ENCODE data around the gene KCNC3. TPM values are rescaled to one million over a fixed set of nuclear protein-coding genes. Genes with fewer than 3 reads are reported as not detected.

KCNC3 gene
- total and polyA plus RNA-seq, 2 of the 13 experiments (the other 11 are each of a cell fraction or from before 2014, with no cell fraction given): 0.29 to 1.7 TPM

- Histone ChIP-seq H3K4me3 (replicated peaks in 1 of 3; ENCODE audit: insufficient read depth in 1 of 3, low read depth in 2 of 3, low read length in 3 of 3) (no peak overlapping the region), H2AFZ (ENCODE audit: low read length) (no peak overlapping the region), H3K79me2 (ENCODE audit: insufficient read depth, low read length) (no peaks in the 10 kb centered on the region), H3K27ac (ENCODE audit: extremely low read length, insufficient read depth, low read length) (no peak overlapping the region), H3K27me3 (ENCODE audit: control insufficient read depth in 1 of 2, insufficient read depth in 2 of 2, low read length in 2 of 2) (no peaks in the 10 kb centered on the region), H4K20me1 (ENCODE audit: insufficient read depth, low read length) (no peaks in the 10 kb centered on the region), H3K36me3 (replicated peaks in 1 of 2; ENCODE audit: control insufficient read depth in 1 of 2, insufficient read depth in 2 of 2, low read length in 2 of 2) (no peaks in the 10 kb centered on the region), H3K4me2 (ENCODE audit: low read depth, low read length) (no peak overlapping the region), H3K9ac (ENCODE audit: insufficient read depth, low read depth, low read length) (no peak overlapping the region), H3K9me3 (ENCODE audit: low read length) (no peaks in the 10 kb centered on the region), H3K4me1 (ENCODE audit: insufficient read depth, low read length) (peaks cover 12% of the 10 kb centered on the region)
- in situ Hi-C loops (cut with HindIII; ENCODE audit: extremely low pct_ligation_motif_present, low pct_unique_long_range_greater_than_20kb): loop anchor here (5.0 kb wide), 1 partner anchor 64 kb away; the partner anchor contains the start of gene KCNC3
- DNase-seq (ENCODE audit: low spot score) (no peak), ATAC-seq (no peak), FAIRE-seq (no peak)
- no TSS peak for BruUV-seq (replicated peaks)
- CTCF ChIA-PET (ENCODE audit: low intra/inter-chr PET ratio, low total read pairs): no interaction called here
- POLR2A ChIA-PET: no interaction called here
- intact Hi-C loops (cut with micrococcal nuclease; ENCODE audit: unreplicated experiment): loop anchor here (5.0 kb wide), 1 partner anchor 64 kb away; the partner anchor contains the start of gene KCNC3
- TF ChIP-seq ZNF329 (CRISPR knock-in tag; IDR thresholded peaks at IDR 0.05; ENCODE audit: low read depth): no peak
- no peak for TF ChIP-seq ZNF746 (CRISPR knock-in tag; IDR thresholded peaks at IDR 0.05)
- TF ChIP-seq ZBTB33 (CRISPR knock-in tag; IDR thresholded peaks at IDR 0.05): peak; percentile 59; the same call in 1 of the 2 replicates
- TF ChIP-seq ZNF432 (CRISPR knock-in tag; IDR thresholded peaks at IDR 0.05; ENCODE audit: borderline replicate concordance): no peak
- TF ChIP-seq DMTF1 (CRISPR knock-in tag; IDR thresholded peaks at IDR 0.05): no peak
- peak; percentile 69 for TF ChIP-seq ZNF629 (CRISPR knock-in tag; conservative IDR thresholded peaks at IDR 0.05)
- no peak for TF ChIP-seq ZBTB20 (CRISPR knock-in tag; IDR thresholded peaks at IDR 0.05; ENCODE audit: borderline replicate concordance, low read depth)
- TF ChIP-seq MXD4 (CRISPR knock-in tag; IDR thresholded peaks at IDR 0.05): no peak
- 91% methylated on average over 7 of the region's 8 CpGs for WGBS (ENCODE audit: low lambda C conversion rate)
Observed at GRCh38 chr19:50263176-50263575, 66.0 kb downstream of the KCNC3 start.

Other genes with a start within 250 kb of the KCNC3 start
- gene IZUMO2, start 166.1 kb downstream of the KCNC3 start, total RNA-seq (2016; rRNA removed; fragmentation: Illumina TruSeq; extraction: Trizol): not detected in 2 replicates
- not detected in 2 replicates for gene IZUMO2, start 166.1 kb downstream of the KCNC3 start, polyA plus RNA-seq (2011; rRNA removed)
- 5.5 and 6.4 TPM in 2 replicates for gene MYH14, start 125.8 kb downstream of the KCNC3 start, total RNA-seq (2016; rRNA removed; fragmentation: Illumina TruSeq; extraction: Trizol)
- gene MYH14, start 125.8 kb downstream of the KCNC3 start, polyA plus RNA-seq (2011; rRNA removed): 5.8 and 8.0 TPM in 2 replicates
- gene NAPSA, start 36.3 kb upstream of the KCNC3 start, total RNA-seq (2016; rRNA removed; fragmentation: Illumina TruSeq; extraction: Trizol): not detected in 2 replicates
- not detected in 2 replicates for gene NAPSA, start 36.3 kb upstream of the KCNC3 start, polyA plus RNA-seq (2011; rRNA removed)
- 11.7 and 13.5 TPM in 2 replicates for gene NR1H2, start 47.1 kb upstream of the KCNC3 start, total RNA-seq (2016; rRNA removed; fragmentation: Illumina TruSeq; extraction: Trizol)
- gene NR1H2, start 47.1 kb upstream of the KCNC3 start, polyA plus RNA-seq (2011; rRNA removed): 10.3 and 15.9 TPM in 2 replicates
- gene POLD1, start 55.0 kb upstream of the KCNC3 start, total RNA-seq (2016; rRNA removed; fragmentation: Illumina TruSeq; extraction: Trizol): 39.5 and 54.0 TPM in 2 replicates
- 17.4 and 18.6 TPM in 2 replicates for gene POLD1, start 55.0 kb upstream of the KCNC3 start, polyA plus RNA-seq (2011; rRNA removed)
- gene SPIB, start 89.6 kb upstream of the KCNC3 start, total RNA-seq (2016; rRNA removed; fragmentation: Illumina TruSeq; extraction: Trizol): 0.04 TPM in 1 of 2 replicates, not detected in the other
- 0.04 TPM in 1 of 2 replicates, not detected in the other for gene SPIB, start 89.6 kb upstream of the KCNC3 start, polyA plus RNA-seq (2011; rRNA removed)
- gene MYBPC2, start 103.5 kb upstream of the KCNC3 start, total RNA-seq (2016; rRNA removed; fragmentation: Illumina TruSeq; extraction: Trizol): 0.67 TPM in 1 of 2 replicates, not detected in the other
- gene MYBPC2, start 103.5 kb upstream of the KCNC3 start, polyA plus RNA-seq (2011; rRNA removed): 0.01 TPM in 1 of 2 replicates, not detected in the other
- not detected in 2 replicates for gene EMC10, start 147.1 kb upstream of the KCNC3 start, total RNA-seq (2016; rRNA removed; fragmentation: Illumina TruSeq; extraction: Trizol)
- not detected in 2 replicates for gene EMC10, start 147.1 kb upstream of the KCNC3 start, polyA plus RNA-seq (2011; rRNA removed)
- not detected in 2 replicates for gene GARIN5A, start 147.5 kb upstream of the KCNC3 start, total RNA-seq (2016; rRNA removed; fragmentation: Illumina TruSeq; extraction: Trizol)
- not detected in 2 replicates for gene GARIN5A, start 147.5 kb upstream of the KCNC3 start, polyA plus RNA-seq (2011; rRNA removed)
- gene JOSD2, start 181.8 kb upstream of the KCNC3 start, total RNA-seq (2016; rRNA removed; fragmentation: Illumina TruSeq; extraction: Trizol): 2.0 and 2.3 TPM in 2 replicates
- gene JOSD2, start 181.8 kb upstream of the KCNC3 start, polyA plus RNA-seq (2011; rRNA removed): 4.1 and 5.2 TPM in 2 replicates
- 1.1 and 2.2 TPM in 2 replicates for gene ASPDH, start 184.5 kb upstream of the KCNC3 start, total RNA-seq (2016; rRNA removed; fragmentation: Illumina TruSeq; extraction: Trizol)
- 3.3 and 4.0 TPM in 2 replicates for gene ASPDH, start 184.5 kb upstream of the KCNC3 start, polyA plus RNA-seq (2011; rRNA removed)
- gene LRRC4B, start 239.1 kb upstream of the KCNC3 start, total RNA-seq (2016; rRNA removed; fragmentation: Illumina TruSeq; extraction: Trizol): not detected in 2 replicates
- not detected in 2 replicates for gene LRRC4B, start 239.1 kb upstream of the KCNC3 start, polyA plus RNA-seq (2011; rRNA removed)

Measured in HepG2 (cell line).